HG03196 (cell line): Measurements from ENCODE around the gene RAD51B.
A peak's percentile ranks its signal among the peaks of the same experiment; 100 is the strongest.
"Not testable (repeated sequence)": the region's sequence is repeated elsewhere in the genome, so short reads cannot be mapped to it uniquely, and the experiment has no call there.

ENCODE experiments used
- ATAC-seq: cut with Tn5 transposase; IDR thresholded peaks from one replicate; pipeline ENCODE4 v1.9.1; 2021; ENCODE audit not compliant: unreplicated experiment

RAD51B gene

GRCh38 chr14:68653804-68654203 lies 834.2 kb downstream of the RAD51B start:
- no peak for ATAC-seq

DNA sequence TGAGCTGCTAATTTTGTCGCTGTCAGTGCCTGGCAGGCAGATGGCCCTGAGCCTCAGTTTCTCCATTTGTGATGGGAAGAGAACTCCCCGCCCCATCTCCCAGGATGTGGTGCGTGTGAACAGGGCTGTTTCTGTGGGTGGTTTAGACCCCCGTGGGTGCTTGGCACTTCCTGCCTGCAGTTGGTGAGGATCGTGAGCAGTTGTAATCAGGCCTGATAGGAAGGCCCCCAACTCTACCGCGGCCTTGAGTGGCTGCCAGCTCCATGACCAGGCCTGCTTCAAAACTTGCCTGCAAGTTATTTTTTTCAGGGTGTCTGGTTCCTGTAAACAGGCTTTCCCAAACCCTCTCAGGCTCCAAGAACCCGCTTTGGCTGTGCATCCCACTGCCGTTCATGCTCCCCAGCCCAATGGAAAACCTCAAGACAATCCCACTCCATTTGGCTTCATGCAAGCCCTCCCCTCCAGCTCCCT lies 834.9 kb downstream of the RAD51B start:
- no peak for ATAC-seq

DNA sequence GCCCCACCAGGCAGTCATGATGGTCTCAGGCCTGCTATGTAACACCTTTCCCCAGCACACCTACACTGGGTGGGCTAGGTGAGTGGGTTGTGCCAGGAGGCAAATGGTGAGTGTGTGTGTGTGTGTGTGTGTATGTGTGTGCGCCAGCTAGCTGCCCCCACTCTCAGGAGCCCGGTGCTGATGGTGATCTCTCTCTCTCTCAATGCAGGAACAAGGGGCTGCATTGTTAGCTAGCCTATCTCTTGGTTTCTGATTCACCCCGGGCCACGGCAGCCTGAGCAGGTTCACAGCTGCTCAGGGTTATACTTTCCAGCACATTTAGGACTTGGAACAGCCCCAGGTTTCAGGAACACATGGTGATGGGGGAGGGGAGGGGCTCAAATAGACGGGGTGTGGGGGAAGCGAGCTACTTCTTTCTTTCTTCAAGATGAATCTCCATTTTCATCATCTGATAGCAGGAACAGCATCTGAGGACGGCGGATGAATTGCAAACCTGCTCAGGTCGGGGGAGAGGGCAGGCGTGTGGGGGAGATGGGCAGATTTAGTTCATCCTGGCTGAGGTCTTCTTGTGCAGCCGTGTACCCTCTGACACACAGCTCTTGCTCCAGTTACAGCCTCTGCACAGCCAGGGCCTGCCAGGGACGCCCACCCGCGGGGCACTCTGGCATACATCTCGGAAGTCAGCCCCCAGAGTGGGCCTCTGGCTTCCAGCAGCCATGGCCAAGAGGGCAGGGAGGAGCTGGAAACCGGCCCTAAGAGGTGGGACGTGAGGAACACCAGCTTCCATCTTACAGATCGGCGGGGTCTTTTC lies 835.6 kb downstream of the RAD51B start:
- ATAC-seq, result no peak

DNA sequence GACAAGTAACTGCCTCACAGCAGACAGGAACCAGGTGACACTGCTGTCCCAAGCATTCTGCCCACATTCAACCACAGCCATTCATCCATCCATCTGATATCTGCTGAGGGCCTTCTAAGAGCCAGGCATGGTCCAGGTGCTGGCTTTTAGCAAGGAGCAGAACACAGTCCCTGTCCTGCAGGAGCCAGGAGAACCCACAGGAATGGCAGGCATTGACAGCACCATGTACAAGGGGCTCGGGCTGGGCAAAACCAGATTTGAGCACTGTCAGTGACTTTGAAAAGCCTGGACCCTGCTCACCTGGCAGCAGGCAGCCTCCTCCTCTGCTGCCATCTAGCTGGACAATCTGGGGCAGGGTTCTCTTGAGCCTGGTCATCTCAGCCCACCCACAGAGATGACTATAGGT lies 836.3 kb downstream of the RAD51B start:
- no peak for ATAC-seq

DNA sequence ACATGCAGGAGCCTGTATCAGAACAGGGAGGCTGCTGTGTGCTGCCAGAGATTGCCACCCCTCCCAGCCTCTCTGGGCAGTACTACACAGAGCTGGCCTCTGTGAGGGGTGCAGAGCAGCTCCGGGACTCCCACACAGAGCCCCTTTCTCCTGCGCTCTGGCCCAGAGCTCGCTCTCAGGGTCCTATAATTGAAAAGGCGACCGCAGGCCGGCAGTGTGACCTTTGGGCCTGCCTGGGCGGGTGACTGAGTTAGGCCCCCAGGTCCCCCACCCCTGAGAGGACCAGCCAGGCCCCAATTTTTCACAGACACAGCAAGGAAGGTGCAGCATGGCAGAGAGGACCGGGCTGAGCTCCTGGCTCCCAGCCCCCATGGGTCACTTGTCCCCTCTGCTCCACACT lies 836.9 kb downstream of the RAD51B start:
- no peak for ATAC-seq

- no peak for ATAC-seq
These were observed 837.9 kb downstream of the RAD51B start for GRCh38 chr14:68657300-68658028.

- no peak for ATAC-seq
These were observed 838.5 kb downstream of the RAD51B start for GRCh38 chr14:68658029-68658509.

- no peak for ATAC-seq
These were observed 839.7 kb downstream of the RAD51B start for GRCh38 chr14:68658943-68659931.

GRCh38 chr14:68660495-68660894 lies 840.9 kb downstream of the RAD51B start:
- no peak for ATAC-seq

GRCh38 chr14:68661226-68662225 lies 841.9 kb downstream of the RAD51B start:
- no peak for ATAC-seq

GRCh38 chr14:68662392-68662791 lies 842.8 kb downstream of the RAD51B start:
- ATAC-seq, result no peak

GRCh38 chr14:68662826-68663225 lies 843.2 kb downstream of the RAD51B start:
- not testable (repeated sequence) for ATAC-seq

GRCh38 chr14:68663385-68664076 lies 844.0 kb downstream of the RAD51B start:
- ATAC-seq, result peak; percentile 62

GRCh38 chr14:68664225-68664681 lies 844.7 kb downstream of the RAD51B start:
- ATAC-seq, result no peak

DNA sequence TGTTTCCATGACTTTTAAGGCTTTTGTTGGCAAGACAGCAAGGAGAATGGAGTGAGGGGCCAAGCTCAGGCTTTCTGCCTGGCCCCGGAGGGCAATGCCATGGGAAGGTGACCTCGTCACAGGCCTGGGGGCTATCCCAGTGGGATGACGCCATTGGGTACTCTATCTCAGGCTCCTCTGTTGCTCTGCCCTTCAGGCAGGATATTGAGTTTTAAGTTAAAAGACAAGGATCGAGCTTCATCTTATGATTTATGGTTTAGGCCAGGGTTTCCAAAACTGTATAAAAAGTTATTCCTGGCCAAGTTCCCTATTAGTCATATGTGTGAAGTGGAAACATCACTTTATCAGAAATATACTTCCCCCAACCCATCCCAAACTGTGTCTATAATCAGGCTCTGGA lies 845.6 kb downstream of the RAD51B start:
- ATAC-seq, result no peak

DNA sequence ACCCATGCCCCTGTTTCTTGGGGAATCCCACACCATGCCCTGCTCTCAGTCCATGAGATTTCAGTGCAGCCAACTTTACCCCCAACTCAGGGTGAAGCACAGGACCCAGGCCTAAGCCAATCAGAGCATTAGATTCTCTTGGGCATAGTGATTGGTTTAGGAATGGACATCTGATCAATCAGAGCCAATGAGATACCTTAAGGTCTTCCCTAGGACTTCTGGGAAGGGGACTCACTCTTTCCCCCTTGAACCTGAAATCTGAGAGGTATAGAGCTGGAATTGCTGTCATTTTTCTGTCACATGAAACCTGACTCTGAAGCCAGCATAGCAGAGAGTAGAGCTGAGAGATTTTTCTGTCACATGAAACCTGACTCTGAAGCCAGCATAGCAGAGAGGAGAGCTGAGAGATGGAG lies 846.2 kb downstream of the RAD51B start:
- no peak for ATAC-seq

- ATAC-seq, result no peak
These were observed 846.7 kb downstream of the RAD51B start for GRCh38 chr14:68666236-68666635.

GRCh38 chr14:68666899-68667298 lies 847.3 kb downstream of the RAD51B start:
- no peak for ATAC-seq

DNA sequence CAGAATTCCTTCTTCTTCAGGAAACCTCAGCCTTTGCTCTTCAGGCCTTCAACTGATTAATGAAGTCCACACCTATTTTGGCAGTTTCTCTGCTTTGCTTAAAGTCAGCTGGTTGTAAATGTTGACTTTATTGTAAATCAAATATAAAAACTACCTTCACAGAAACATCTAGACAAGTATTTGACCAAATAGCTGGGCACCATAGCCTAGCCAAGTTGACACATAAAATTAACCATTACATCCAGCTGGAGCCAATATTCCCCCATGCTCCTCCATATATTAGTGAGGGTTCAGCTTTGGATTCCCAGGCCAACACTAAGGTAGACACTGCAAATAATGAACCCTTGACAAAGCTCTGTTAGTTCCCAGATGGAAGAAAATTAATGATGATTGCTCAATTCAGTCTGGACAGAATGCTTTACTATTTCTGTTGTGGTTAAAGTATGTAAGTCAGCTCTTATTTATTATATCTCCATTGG lies 847.8 kb downstream of the RAD51B start:
- no peak for ATAC-seq
